Activated T-helper 9 cell treated with anti-CD3 and anti-CD28 coated beads, Interleukin-2, amount 50 U/mL, for 16 hours (primary cell): ENCODE results near the gene MOV10L1.
"Not testable (repeated sequence)": the region's sequence is repeated elsewhere in the genome, so short reads cannot be mapped to it uniquely, and the experiment has no call there.

Source experiments
- DNase-seq: peaks from one replicate; pipeline ENCODE4 v3.0.0-alpha.2; 2020; ENCODE audit warnings: low read depth

MOV10L1 gene

GRCh38 chr22:50105208-50106100 lies 15.6 kb downstream of the MOV10L1 start:
- DNase-seq = no peak

- DNase-seq = no peak
Measured at GRCh38 chr22:50107529-50107928, 17.7 kb downstream of the MOV10L1 start.

- no peak for DNase-seq
Measured at GRCh38 chr22:50111056-50111455, 21.2 kb downstream of the MOV10L1 start.

DNA sequence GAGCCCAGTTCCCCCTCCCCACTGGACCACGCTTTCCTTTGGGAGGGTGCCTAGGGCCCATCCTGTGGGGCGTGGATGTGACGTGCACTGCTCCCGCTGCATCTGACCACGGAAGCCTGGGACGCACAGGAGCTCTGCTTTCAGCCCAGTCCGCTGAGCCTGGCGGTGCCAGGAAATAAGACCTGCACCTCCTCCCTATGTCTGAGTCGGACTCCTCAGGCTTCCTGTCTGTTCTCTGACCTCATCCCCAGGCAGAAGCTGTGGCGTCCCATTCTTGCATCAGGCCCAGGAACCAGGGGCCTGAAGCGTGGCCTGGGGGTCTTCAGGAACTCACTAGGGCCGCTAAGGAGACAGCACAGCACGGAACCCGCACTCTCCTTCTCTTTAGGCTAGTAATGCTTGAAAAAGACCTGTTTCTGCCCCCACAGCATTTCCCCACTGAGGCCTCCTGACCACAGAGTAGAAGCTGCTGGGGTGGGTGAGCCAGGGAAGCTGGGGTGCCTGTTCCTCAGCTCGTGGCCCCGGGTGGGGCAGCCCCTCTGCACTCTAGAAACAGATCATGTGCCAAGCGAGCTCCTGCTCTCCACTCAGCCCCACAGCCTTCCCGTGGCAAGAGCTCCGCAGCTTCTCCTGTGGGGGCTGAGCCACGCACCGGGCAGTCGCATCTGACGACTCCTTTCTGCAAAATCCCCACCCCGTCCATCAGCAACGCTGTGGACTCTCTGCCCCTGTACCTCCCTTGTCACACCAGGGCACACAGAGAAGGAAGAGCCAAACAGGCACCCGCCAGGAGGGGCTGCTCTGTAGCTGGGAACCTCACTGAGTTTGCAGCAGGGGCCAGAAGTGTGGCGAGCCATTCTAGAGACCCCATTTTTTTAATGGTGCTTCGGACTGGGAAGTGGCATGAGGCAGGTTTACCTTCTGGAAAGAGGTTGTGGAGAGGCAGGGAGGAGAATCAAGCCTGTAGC lies 22.6 kb downstream of the MOV10L1 start:
- DNase-seq = no peak

GRCh38 chr22:50114221-50115021 lies 24.6 kb downstream of the MOV10L1 start:
- DNase-seq = no peak

DNA sequence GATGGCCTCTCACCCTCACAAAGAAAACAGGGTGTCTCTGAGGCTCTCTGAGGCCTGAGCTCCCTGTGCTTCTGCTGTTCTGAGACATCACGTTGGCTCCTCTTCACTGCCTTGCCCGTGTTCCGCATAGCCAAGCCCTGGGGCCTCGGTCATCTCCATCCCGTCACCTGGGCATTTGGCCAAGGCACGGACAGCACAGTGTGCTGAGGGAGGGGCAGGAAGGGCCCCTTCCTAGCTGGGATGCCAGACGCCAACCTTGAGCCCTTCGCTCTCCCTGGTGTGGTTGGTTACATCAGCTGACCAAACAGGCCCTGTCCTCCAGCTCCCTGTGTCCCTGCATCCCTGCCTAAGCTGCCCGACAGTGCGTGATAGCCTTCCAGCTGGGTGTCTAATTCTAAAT lies 25.9 kb downstream of the MOV10L1 start:
- DNase-seq = no peak

- no peak for DNase-seq
Measured at GRCh38 chr22:50117168-50117762, 27.5 kb downstream of the MOV10L1 start.

- no peak for DNase-seq
Measured at GRCh38 chr22:50118129-50118528, 28.3 kb downstream of the MOV10L1 start.

GRCh38 chr22:50118557-50119168 lies 28.9 kb downstream of the MOV10L1 start:
- DNase-seq = no peak

GRCh38 chr22:50119169-50119767 lies 29.5 kb downstream of the MOV10L1 start:
- no peak for DNase-seq

DNA sequence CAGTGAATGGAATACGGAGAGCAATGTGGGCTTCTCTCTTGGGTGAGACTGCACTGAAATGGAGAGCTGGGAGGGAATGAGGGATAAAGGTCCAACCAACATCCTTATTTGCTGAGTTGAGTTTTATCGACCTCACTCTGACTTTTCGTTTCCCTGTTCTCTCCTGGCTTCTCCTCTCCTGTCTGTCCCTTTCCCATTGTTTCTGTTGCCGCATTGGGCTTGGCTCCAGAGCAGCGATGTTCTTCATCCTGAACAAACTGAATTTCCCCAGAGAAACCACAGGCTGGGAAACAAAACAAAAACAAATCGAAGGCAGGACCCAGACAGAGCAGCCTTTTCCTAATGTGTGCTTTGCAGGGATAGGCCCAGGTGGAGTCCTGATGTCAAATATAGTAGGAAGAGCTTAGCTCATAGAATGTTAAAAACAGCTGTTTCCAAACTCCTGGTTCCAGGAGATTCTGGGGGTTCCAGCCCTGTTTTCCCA lies 30.0 kb downstream of the MOV10L1 start:
- no peak for DNase-seq

- DNase-seq = no peak
Measured at GRCh38 chr22:50121202-50121740, 31.5 kb downstream of the MOV10L1 start.

GRCh38 chr22:50123119-50123518 lies 33.3 kb downstream of the MOV10L1 start:
- no peak for DNase-seq

DNA sequence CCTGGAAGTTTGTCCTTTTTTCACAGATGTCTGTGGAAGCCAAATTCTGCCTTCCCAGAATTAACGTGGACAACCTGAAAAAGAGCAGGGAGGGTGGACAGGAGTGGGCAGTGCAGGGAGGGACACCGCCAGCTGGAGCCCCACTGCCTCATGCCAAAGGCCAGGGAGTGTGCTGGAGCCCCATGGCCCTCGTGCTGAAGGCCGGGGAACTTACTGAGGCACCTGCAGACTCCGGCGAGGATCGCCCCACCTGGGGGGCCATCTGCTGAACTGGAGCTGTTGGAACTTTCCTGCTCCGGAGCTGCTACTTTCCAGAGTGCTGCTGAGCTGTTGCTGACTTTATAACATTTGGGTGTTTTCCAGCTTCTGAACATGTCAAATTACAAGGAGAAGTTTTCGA lies 35.2 kb downstream of the MOV10L1 start:
- no peak for DNase-seq

- no peak for DNase-seq
Measured at GRCh38 chr22:50129121-50129736, 39.4 kb downstream of the MOV10L1 start.

- no peak for DNase-seq
Measured at GRCh38 chr22:50131894-50132293, 42.1 kb downstream of the MOV10L1 start.

DNA sequence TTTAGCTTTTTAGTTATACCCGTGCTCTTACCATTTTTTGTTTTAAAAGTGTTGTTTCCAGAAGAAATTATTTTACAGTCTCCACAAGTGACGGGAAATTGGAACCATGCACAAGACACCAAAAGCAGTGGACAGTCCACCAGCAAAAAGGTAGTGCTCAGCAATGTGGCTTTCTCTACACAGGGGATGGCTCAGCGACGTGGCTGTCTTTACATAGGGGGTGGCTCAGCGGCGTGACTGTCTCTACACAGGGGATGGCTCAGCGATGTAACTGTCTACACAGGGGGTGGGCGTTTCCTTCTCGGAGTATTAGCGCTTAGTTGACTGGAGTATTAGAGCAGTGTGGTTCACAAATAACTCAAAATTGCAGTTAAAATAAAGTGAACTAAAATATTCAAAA lies 44.7 kb downstream of the MOV10L1 start:
- no peak for DNase-seq

DNA sequence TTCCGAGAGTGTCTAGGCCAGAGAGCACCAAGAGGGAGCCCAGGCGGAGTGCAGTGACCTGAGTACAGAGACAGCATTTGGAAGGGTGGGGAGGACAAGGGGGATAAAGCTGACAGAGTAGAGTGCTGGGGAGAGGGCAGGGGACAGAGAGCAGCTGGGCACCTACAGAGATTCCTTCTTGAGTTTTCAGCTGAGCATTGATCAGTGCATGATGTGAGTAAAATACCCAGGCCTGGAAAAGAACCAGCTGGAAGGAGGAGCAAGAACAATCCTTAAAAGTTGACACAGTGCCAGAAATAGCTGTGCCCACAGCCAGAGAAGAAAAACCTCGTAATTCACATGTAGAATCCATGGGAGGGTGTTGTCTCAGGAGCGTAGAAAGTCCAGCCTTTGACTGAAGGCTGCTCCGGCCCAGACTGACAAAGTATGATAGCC lies 46.8 kb downstream of the MOV10L1 start:
- no peak for DNase-seq

- not testable (repeated sequence) for DNase-seq
Measured at GRCh38 chr22:50137277-50137676, 47.5 kb downstream of the MOV10L1 start.

- no peak for DNase-seq
Measured at GRCh38 chr22:50138041-50138440, 48.2 kb downstream of the MOV10L1 start.
